Measurements from ENCODE around the gene LBHD2.

GRCh38 chr14:103081951-103082350 is 2.1 kb upstream of the LBHD2 start:
- TF ChIP-seq POLR2AphosphoS2 (IDR thresholded peaks at IDR 0.05; ENCODE audit: low read depth, low read length) = no peak
- no peak for TF ChIP-seq CTCF (IDR thresholded peaks at IDR 0.05 in 2 of 3, conservative IDR thresholded peaks at IDR 0.05 in 1 of 3; ENCODE audit: control insufficient read depth in 2 of 3, extremely low read depth in 1 of 3, insufficient read depth in 1 of 3, low read depth in 3 of 3, low read length in 3 of 3)
- TF ChIP-seq YY1 (IDR thresholded peaks at IDR 0.05; ENCODE audit: low read depth, low read length) = no peak
- TF ChIP-seq ELK1 (IDR thresholded peaks at IDR 0.05; ENCODE audit: low read depth, low read length) = no peak
- TF ChIP-seq BCL11A (IDR thresholded peaks at IDR 0.05; ENCODE audit: low read depth, low read length) = no peak
- TF ChIP-seq ZNF592 (IDR thresholded peaks at IDR 0.05) = no peak
- no peak for TF ChIP-seq EZH2 (IDR thresholded peaks at IDR 0.05; ENCODE audit: borderline replicate concordance, control insufficient read depth, low read depth, low read length)
- TF ChIP-seq E2F4 (IDR thresholded peaks at IDR 0.05; ENCODE audit: low read depth, low read length) = no peak
- TF ChIP-seq PAX8 (IDR thresholded peaks at IDR 0.05) = no peak
- TF ChIP-seq EP300 (IDR thresholded peaks at IDR 0.05; ENCODE audit: borderline replicate concordance in 1 of 2, control insufficient read depth in 1 of 2, low read depth in 2 of 2, low read length in 2 of 2) = no peak
- TF ChIP-seq ATF2 (IDR thresholded peaks at IDR 0.05; ENCODE audit: low read length) = no peak
